Mucosa of descending colon (tissue), 3 donors: Measurements from ENCODE around the gene FTO. TPM values are rescaled to one million over a fixed set of nuclear protein-coding genes. Genes with fewer than 3 reads are reported as not detected.

Source experiments
- ATAC-seq: fragments of 200-7000 bp; cut with Tn5 transposase; one replicate; pipeline ENCODE4 v1.9.1; 2020; ENCODE audit warnings: mild to moderate bottlenecking, moderate library complexity
- DNase-seq, 3 donors: peaks; one replicate each; pipeline ENCODE4 v3.0.0-alpha.2; 2020
- H3K36me3 ChIP-seq: fragments of 200-600 bp; one replicate; pipeline ENCODE4 v1.8.0; 2021; ENCODE audit warnings: low read depth, mild to moderate bottlenecking
- H3K4me1 ChIP-seq: fragments of 200-600 bp; one replicate; pipeline ENCODE4 v1.8.0; 2021; ENCODE audit warnings: low read depth, mild to moderate bottlenecking
- H3K4me3 ChIP-seq: fragments of 200-600 bp; one replicate; pipeline ENCODE4 v1.8.0; 2021; ENCODE audit warnings: mild to moderate bottlenecking
- H3K9me3 ChIP-seq: fragments of 200-600 bp; one replicate; pipeline ENCODE4 v1.8.0; 2021; ENCODE audit warnings: mild to moderate bottlenecking
- intact Hi-C, 2 donors: fragments of 100-400 bp; cut with DNase I in 1 of 2; cut with micrococcal nuclease in 1 of 2; formaldehyde crosslinking; loops; one replicate each; pipeline versions ENCODE4 v1.11.0 to v1.11.1; 2022; cut with DNase I, micrococcal nuclease
- total RNA-seq, 3 donors: library from RNA; stranded (reverse); fragmentation: NEBNext Ultra II Directional in 2 of 3; extraction: Animal tissue kit (Norgen Biotek cat#: 25700) in 2 of 3; gene quantifications; one replicate each; pipeline versions ENCODE4 v1.2.1 to v1.2.4, GENCODE V29; 2021 to 2023
- TF ChIP-seq, protein P1 (sequence below): fragments of 200-600 bp; IDR thresholded peaks from one replicate; pipeline ENCODE4 v1.8.0; 2022; ENCODE audit warnings: antibody characterized with exemption, mild to moderate bottlenecking
- donor health status: DM: no; HTN: no; CAD: no; lungs with moderate emphysema.
- donor health status: DM: no; HTN: no; CAD: no.
- donor health status: DM: no; HTN: yes; CAD: no.

The FTO gene
- total RNA-seq, 3 donors from 2014 or later: 38.0 to 81.7 (median 39.1) TPM

DNA sequence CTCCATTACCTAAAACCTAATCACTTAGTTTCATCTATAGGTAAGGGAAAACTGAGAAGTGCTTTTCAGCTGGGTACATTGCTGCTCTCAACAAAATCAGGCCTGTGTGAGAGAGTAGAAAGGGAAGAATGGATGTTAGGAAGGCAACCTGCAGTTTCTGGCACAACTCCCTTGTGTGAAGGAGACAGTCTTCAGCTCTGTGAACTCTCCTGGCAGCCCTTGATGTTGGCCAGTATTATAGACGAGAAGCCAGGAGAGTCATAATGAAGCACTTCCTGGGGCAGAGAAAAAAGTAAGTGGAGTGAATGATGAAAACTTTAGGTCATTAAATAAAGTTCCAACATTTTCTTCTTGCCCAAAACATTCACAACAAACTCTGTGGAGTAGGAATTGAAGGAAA is 322.5 kb downstream of the FTO start:
- Histone ChIP-seq H3K4me1 (no peaks in the 10 kb centered on the region), H3K36me3 (no peaks in the 10 kb centered on the region), H3K4me3 (no peak overlapping the region), H3K9me3 (peaks cover 14% of the 10 kb centered on the region)
- DNase-seq (no peak), ATAC-seq (no peak)
- intact Hi-C loops: no loop called here
- TF ChIP-seq, protein P1, sequence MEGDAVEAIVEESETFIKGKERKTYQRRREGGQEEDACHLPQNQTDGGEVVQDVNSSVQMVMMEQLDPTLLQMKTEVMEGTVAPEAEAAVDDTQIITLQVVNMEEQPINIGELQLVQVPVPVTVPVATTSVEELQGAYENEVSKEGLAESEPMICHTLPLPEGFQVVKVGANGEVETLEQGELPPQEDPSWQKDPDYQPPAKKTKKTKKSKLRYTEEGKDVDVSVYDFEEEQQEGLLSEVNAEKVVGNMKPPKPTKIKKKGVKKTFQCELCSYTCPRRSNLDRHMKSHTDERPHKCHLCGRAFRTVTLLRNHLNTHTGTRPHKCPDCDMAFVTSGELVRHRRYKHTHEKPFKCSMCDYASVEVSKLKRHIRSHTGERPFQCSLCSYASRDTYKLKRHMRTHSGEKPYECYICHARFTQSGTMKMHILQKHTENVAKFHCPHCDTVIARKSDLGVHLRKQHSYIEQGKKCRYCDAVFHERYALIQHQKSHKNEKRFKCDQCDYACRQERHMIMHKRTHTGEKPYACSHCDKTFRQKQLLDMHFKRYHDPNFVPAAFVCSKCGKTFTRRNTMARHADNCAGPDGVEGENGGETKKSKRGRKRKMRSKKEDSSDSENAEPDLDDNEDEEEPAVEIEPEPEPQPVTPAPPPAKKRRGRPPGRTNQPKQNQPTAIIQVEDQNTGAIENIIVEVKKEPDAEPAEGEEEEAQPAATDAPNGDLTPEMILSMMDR: no peak

DNA sequence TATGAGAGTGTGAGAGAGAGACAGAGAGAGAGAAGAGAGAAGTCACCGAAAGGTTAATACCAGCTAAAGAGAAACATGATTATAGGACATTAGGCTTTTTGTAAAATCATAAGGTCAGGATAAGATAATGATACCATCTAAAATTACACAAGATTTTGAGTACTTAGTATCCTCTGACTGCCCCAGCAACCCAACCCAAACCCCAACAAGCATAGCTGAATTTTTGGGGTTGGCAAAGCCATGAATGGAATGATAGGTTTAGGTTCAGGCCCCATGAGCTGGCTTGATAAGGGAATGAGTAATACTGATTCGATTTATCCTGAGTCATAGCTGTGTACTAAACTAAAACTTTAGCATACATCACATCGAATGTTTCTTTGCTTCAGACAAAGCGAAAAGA is 323.1 kb downstream of the FTO start:
- Histone ChIP-seq H3K36me3 (no peaks in the 10 kb centered on the region), H3K9me3 (peaks cover 17% of the 10 kb centered on the region), H3K4me1 (no peaks in the 10 kb centered on the region), H3K4me3 (no peak overlapping the region)
- no peak for ATAC-seq
- intact Hi-C loops: no loop called here
- no peak for DNase-seq
- TF ChIP-seq, protein P1: no peak

DNA sequence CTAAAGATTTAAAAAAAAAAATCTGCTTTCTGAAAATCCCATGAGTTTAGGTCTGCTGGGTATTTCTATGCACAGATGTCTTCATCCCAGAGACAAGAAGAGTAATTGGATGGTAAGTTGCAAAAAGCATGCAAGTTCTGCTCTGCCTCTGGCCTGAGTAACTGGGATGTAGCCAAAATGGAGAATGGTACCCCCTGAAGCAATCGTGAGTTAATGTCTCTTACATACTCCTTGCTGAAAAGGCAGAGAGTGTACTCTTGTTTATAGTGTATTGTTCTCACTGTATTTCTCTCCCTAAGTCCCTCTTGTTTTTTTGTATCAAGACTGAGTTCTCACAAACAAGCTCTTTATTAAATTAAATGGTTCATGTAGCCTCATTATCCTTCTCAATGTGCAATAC is 323.6 kb downstream of the FTO start:
- Histone ChIP-seq H3K36me3 (no peaks in the 10 kb centered on the region), H3K4me3 (no peak overlapping the region), H3K9me3 (peaks cover 17% of the 10 kb centered on the region), H3K4me1 (no peaks in the 10 kb centered on the region)
- DNase-seq (no peak), ATAC-seq (no peak)
- TF ChIP-seq, protein P1: no peak
- intact Hi-C loops: no loop called here

DNA sequence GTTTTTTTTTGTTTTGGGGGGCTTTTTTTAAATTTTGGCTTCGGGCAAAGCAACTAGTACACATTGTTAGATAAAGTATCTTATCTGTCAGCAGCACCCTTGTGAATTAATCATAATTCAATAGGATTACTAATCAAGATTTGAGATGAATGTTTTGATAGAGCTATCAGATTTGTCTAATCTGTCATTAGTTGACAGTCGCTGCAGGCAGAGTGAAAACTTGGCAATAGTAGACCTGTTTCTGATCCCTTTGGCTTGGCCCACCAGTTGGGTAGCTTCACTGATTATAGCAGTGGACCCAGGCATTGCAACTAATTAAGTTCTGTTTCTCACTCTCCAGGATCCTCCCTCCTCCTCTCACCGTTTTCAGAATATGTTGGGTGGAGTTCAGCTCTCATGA is 324.0 kb downstream of the FTO start:
- no peak for ATAC-seq

DNA sequence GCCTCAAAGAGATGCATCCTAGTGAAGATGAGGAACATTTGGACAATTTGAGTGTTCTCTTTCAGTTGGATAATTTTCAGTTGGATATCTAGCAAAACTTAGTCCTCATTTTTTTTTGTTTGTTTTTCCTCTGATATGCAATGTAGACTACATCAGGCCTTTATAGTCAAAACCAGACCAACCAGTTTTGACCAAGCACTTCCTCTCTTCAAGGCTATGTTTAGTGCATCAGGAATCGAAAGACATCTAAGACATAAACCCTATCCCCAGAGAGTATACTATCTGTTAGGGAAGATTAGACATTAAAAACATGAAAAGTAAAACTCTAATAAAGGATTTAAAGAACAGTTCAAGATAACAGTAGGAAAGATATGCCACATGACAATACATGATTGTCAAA is 326.5 kb downstream of the FTO start:
- ATAC-seq (peak; percentile 32), DNase-seq (no peak)
- Histone ChIP-seq H3K4me1 (no peaks in the 10 kb centered on the region), H3K4me3 (no peak overlapping the region), H3K9me3 (peaks cover 17% of the 10 kb centered on the region), H3K36me3 (no peaks in the 10 kb centered on the region)
- intact Hi-C loops: no loop called here
- TF ChIP-seq, protein P1: no peak

More for the DNA sequence above, 324.0 kb downstream of the FTO start:
- Histone ChIP-seq H3K4me1 (no peaks in the 10 kb centered on the region), H3K4me3 (no peak overlapping the region), H3K36me3 (no peaks in the 10 kb centered on the region), H3K9me3 (peaks cover 17% of the 10 kb centered on the region)
- TF ChIP-seq, protein P1: no peak
- DNase-seq: no peak
- intact Hi-C loops: no loop called here

DNA sequence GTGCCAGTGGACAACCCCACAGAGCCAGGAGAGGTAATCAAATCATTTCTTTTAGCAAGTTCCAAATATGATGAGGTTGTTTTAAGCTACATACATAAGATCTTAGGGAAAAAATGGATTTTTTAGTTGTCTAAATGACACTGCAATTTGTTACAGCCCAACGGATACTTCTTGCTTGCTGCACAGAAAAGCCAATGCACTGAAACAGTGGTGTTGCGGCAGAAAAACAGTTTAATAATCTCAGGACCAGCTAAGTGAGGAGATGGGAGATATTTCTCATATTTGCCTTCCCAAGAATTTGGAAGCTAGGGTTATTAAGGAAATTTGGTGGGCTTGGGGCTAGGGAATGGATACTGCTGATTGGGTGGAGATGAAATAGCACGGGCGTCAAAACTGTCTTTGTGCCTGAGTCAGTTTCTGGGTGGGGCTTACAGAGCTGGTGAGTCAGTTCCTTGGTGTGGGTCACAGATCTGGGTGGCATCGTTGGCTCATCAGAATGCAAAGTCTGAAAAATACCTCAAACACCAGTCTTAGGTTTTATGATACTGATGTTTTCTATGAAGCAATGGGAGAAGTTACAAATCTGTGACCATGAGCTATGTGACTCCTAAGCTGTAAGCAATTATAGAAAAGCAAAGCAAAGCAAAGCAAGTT is 327.3 kb downstream of the FTO start:
- no peak for ATAC-seq
- no peaks in the 10 kb centered on the region for H3K36me3 ChIP-seq

More for the DNA sequence above, 327.3 kb downstream of the FTO start:
- TF ChIP-seq, protein P1: no peak
- DNase-seq: no peak
- no peaks in the 10 kb centered on the region for H3K4me1 ChIP-seq
- H3K4me3 ChIP-seq: no peak overlapping the region
- intact Hi-C loops: no loop called here
- H3K9me3 ChIP-seq: peaks cover 17% of the 10 kb centered on the region
